GM03348 (cell line): ENCODE data around the gene PPP2R2D.
A peak's percentile ranks its signal among the peaks of the same experiment; 100 is the strongest.

Experiments
- DNase-seq: peaks from one replicate; pipeline ENCODE4 v3.0.0; 2012; ENCODE audit warnings: low spot score

The PPP2R2D gene

DNA sequence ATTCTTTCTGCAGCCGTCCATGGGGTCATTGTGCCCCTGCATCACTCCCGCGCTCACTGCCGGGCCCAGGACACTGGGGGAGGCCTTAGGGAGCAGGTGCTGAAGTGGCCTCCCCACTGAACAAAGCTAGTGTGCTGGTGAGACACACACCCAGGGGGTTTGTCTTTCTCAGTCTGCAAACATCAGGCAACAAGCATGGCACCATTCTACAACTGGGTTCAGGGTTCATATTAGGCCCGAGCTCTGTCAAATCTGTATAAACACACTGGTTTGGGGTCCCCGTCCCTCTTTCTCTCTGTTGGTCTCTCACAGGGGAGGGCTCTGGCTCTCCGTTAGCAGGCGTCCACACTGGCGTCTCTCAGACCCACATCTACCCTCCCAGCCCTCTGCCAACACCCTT is 11.1 kb upstream of the PPP2R2D start:
- DNase-seq, result no peak

DNA sequence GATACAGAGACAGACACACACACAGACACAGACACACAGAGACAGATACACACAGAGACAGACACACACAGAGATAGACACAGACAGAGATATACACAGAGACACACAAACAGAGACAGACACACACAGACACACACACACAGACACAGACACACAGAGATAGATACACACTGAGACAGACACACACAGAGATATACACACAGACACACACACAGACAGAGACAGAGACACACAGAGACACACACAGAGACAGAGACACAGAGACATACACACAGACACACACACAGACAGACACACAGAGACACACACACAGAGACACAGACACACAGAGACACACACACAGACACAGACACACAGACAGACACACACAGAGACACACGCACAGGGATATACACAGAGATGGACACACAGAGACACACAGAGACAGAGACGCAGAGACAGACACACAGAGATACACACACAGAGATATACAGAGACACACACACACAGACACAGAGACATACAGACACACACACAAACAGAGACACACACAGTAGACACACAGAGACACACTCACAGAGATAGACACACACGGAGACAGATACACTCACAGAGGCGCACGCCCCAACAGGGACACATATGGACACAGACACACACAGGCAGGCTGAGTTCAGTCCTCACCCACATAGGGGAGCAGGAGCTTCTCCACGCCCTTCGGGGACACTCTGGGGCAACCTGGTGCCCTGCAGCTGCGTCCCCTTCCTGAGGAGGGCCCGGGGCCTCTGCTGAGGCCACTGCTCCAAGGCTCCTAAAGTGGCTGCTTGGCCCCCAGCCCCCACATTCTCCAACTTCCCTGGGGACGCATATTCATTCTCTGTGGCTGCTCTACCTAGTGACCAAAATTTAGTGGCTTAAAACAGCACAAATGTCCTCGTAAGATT is 10.3 kb upstream of the PPP2R2D start:
- no peak for DNase-seq

DNA sequence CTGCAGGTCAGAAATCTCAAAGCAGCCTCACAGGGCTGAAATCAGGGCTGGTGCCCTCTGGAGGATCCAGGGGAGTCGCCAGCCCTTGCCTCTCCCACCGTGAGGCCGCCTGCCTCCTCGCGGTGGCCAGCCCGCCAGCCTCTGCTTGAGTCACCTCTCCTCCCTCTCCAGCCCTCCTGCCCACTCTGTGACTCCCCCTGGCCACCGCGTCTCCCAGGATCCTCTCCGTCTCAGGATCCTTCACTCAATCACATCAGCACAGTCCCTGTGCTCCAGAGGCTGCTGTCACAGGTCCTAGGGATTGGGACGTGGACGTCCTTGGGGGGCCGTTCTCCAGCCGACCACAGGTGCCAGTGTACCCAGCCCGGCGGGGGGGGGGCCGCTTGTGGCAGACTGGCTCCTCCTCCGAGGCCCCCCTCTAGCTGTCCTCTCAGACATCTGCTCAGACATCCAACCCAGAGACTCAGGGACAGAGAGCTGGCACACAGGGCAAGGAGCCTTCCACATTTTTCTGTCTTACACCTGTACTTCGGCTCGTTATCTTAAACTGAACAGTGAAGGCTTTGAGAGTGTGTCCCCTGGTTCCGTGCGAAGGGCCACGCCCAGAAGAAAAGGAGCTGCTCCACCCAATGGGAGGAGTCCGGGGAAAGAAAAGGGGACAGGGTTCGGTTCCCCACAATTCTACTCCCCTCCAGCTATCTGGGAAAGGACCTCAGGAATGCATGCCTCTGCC is 9.4 kb upstream of the PPP2R2D start:
- no peak for DNase-seq

DNA sequence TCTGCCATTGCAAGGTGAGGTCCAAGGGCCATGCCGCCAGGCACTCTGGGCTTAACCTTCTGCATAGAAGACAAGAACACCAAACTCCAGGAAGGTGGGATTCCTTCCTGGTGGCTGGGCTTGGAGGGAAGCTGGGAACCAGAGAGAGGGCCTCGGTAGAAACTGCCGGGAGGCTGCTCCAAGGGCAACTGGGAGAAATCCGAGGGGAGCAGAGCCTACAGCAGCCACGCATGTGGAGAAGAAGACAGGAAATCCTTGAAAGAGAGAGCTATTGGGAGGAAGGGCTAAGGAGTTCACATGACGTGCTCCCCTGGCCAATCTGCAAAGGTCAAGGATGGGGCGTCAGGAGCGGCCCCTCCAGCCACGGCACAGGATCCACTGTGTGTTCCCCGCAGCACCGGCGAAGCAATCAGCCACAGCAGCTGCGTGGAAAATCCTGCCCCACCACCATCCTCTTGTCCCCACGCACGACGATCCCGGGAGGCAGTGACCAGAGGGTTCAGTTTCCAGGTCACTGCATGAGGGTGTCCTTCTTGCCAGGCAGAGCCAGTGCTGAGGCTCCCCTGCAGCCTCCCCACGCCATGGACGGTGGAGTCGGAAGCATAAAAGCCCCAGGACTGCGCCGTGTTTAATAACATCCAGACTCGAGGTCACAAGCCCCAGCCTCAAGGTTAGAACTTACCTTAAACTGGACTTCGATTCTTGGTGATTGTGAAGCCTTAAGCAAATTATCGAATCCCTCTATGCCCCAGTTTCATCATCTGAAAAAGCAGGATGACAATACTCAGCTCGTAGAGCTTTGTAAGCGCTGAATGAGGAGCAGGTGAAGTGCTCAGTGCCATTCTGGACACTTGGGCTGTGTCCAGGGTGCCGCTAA is 8.6 kb upstream of the PPP2R2D start:
- DNase-seq, result no peak

DNA sequence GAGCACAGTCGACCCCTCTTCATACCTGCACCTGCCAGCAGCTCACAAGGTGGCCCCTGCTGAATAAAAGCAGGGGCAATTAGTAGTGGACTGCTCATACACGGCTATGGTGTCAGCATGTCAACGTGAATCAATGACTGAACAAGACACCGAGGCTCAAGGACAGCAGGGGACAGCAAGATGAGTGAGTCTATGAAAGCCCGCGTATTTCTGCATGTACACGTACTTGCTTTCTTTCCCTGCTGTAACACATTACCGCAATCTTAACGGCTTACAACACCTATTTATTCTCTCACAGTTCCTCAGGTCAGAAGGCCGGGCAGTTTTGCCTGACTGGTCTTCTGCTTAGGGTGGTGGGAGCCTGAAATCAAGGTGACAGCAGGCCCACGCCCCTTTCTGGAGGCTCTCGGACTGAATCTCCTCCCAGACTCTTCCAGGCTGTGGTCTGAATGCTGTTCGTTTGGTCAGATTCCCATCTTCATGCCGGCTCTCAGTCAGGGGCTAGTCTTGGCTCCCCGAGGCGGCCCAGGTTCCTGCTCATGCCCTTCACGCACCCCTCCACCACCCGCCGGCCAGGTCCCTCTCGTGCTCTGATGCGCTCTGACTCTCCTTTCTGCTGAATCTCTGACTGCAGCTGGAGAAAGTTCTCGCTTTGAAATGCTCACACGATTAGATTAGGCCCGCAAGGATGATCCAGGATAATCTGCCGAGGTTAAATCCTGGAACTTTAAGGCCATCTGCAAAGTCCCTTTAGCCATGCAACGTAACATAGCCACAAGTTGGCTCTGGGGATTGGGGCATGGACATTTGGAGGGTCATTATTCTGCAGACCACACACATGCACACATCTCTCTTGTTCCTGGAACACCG is 7.8 kb upstream of the PPP2R2D start:
- DNase-seq, result no peak

DNA sequence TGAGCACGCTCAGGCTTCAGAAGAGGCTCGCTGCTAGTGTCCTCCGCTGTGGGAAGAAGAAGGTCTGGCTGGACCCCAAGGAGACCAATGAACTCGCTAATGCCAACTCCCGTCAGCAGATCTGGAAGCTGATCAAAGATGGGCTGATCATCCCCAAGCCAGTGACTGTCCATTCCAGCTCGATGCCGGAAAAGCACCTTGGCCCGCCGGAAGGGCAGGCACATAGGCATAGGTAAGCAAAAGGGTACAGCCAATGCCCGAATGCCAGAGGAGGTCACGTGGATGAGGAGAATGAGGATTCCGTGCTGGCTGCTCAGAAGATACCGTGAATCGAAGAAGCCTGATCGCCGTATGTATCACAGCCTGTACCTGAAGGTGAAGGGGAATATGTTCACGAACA is 5.7 kb upstream of the PPP2R2D start:
- DNase-seq, result no peak

DNA sequence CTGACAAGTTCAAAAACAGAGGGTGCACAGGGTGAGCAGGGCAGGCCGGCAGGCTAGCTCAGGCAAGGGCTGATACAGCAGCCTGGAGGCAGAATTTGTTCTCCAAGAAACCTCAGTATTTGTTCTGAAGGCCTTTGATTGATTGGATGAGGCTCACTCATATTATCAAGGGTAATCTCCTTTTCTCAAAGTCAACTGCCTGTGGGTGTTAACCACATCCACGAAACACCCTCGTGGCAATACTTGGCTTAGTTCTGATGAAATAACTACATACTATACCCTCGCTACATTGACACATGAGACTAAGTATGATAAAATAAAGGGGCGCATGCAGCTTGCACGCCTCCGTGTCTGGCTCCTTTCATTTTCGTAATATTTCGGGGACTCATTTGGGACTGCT is 4.4 kb upstream of the PPP2R2D start:
- no peak for DNase-seq

DNA sequence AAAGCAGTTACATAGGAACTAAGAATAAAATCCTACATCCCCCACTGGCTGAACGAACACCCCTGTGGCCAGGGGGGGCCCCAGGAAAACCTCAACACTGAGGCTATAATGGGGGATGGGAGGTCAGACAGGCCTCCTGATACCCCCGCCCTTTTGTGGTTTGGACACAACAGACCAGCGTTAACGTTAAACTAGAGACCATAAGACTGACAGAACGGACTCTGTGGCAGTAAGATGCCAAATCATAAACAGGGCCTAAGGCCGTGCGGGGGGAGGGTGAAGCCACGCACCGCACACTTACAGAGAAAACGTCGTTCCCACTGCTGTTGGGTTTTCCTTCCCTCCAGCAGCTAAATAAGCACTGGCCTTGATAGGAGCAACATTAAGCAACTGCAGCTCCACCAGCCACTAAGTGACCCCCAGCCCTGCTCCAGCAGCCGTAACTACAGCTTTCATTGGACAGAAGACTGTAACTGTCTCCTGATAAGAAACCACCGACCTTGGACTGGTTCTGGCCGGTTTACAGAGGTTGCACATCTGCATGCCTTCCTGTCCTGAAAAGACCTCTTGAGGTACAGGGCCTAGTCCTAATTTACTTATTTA is 3.4 kb upstream of the PPP2R2D start:
- no peak for DNase-seq

DNA sequence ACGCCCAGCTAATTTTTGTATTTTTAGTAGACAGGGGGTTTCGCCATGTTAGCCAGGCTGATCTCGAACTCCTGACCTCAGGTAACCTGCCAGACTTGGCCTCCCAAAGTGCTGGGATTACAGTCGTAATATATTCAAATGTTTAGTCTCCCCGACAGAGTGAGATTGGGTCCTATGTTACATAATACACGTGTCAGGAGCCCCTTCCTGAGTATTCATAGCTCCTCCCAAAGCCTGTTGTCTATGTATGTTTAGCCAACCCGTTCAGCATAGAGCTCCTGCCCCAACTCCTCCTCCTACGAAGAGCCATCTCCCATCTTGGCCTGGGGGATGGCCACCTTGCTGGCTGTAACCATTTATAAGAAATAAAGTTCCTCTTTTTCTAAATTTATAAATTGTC is 2.7 kb upstream of the PPP2R2D start:
- no peak for DNase-seq

DNA sequence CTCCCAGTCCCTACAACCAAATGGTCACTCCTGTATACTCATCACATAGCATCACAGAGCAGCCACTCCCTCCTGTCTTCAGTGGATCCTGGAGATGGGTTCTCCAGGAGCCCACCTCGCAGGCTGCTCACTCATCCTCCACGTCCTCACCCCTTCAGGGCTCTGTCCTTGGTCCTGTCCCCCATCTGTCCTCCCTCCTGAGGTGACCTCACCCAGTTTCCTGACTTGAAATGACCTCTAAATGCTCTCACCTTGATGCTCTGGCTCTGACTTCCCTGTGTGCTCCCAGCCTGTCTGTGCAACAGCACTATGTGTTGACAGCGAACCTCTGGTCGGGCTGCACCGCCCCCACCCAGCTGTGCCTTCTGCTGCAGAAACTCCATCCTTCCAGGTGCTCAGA is 2.1 kb upstream of the PPP2R2D start:
- DNase-seq, result no peak

DNA sequence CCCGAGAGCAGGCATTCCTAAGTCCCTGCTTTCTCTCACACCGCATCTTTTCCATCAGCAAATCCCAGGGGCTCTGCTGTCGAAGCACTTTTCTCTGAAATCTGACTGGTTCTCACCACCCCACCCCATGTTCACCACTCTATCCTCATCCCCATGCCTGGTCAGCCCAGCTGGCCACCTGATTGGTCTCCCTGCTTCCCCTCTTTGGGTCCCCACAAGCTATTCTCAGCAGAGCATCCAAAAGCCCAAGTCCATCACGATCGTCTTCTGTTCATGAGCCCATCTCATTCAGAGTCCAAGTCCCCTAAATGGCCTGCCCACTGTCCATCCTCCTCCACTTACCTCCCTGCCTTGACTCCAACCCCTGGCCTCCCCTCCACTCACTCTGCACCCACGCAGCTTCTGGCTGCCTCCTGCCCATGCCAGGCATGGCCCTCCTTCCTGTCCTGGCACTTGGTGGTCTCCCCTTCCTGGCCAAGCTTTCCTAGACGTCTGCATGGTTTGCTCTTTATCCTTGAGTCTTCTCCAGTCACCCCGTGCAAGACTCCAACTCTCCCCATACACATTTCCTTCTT is 1.6 kb upstream of the PPP2R2D start:
- DNase-seq, result no peak

DNA sequence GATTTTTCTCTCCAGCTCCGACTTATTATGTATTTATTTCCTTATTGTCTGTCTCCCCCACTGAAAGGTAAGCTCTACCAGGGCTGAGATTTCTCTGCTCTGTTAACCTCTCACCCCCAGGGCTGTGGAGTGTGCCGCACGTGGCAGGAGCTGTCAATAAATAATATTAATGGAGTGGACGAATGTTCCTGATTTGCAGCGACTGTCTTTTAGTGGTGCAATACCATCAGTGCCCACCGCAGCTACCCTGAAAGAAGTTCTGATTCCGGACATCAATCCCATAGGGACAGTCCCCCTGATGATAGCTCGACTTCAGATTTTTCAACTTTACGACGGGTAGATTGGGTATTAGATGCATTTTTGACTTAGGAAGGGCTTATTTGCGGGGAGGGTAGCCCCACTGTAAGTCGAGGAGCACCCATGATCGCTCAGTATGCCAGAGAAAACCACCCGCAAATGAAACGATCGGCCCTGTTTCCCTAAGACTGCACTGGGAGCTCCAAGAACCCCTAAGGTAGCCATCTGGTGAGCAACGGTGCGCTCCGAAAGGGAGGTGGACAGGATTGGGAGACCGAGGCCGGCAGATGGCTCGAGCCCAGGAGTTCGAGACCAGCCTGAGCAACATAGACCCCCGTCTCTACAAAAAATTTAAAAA is 986 bp upstream of the PPP2R2D start:
- DNase-seq, result no peak

DNA sequence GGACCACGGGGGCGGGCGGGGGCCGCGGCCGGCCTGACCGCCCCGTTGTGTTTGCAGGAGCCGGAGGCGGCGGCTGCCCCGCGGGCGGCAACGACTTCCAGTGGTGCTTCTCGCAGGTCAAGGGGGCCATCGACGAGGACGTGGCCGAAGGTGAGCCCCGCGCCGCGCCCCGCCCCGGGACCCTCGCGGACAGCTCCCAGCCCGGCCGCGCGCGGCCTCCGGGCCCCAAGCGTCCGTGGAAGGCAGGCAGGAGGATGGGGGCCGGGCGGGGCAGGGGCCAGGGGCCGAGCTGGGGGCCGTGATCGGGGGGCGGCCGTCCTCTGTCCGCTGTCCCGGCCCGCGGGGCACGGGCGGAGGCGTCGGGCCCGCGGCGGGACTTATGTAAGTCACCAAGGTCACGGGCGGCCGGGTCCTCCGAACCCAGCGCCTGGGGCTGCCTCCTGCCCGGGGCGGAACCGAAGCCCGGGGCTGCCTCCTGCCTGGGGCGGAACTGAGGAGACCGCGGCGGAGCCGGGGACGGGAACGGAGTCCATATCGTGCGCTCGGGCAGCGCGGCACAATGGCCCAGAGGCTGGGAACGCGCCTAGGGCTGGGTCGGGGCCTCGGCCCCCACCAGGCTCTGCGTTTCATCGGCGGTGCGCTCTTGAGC is 497 bp downstream of the PPP2R2D start:
- peak; percentile 67 for DNase-seq

DNA sequence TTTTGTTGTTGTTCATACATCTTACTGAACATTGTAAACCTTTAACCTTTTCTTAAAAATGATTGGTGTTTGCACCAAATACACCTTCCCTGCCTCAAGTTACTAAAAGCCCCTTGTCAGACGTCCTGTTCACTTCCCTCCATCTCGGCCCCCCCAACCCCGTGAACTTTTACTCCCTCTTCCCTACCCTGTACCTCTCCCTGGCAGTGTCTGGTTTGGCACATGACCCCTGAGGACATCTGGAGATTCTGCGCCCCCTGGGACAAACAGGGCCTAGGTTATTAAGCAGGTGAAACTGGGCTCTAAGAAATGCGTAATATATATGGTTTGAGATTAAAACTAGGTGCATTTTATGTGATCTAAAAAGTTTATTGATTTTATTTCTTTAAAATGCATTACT is 1.4 kb downstream of the PPP2R2D start:
- no peak for DNase-seq

DNA sequence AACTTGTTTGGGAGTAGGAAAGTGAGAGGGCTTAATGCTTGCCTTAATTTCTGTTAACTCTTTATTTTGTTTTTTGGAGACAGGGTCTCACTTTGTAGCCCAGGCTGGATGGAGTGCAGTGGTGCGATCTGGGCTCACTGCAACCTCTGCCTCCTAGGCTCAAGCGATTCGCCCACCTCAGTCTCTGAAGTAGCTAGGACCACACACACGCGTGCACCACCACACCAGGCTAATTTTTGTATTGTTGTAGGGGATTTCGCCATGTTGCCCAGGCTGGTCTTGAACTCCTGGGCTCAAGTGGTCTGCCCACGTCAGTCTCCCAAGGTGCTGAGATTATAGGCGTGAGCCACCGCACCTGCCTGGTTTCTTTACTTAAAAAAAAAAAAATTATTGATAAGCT is 1.9 kb downstream of the PPP2R2D start:
- no peak for DNase-seq

DNA sequence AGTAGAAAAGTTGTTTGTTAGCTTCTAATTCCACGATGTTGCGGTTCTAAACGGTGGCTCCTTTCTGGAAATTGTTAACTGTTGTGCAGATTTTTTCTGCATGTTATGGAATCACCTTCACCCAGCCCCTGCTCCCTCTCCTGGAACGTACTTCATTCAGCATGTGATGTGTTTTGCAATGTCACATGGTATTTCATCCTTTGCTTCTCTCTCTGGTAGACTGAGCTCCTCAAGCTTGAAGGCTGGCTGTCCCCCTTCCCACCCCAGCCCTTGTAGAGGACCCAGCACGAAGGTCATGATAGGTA is 4.4 kb downstream of the PPP2R2D start:
- no peak for DNase-seq

DNA sequence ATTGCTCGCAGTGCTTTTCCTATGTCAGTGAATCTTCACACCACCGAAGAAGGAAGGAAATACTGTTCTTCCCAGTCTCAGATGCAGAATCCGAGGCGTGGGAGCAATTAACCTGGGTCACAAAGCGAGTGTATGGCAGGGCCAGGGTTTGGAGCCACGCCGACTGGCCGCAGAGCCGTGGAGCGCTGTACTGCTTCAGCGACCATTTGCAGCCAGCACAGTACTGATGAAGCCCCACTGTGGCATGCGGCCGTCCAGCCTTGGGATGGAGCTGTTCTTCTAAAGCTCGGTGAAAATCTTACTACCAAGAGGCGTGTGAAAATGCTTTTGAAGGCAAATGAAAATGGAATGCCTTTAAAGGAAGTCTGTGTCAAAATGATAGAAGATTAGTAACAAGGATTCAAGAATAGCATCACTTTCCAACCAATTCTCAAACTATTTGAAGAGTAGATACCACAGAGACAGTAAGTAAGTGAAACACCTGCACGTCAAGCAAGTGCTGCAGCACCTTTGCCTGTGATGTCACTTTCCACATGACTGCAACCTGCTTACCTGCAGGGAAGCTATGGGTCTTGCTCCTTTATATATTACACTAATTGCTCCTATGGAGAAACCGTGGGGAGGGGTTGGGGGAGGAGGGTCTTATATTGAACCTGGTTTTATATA is 4.9 kb downstream of the PPP2R2D start:
- DNase-seq, result no peak

DNA sequence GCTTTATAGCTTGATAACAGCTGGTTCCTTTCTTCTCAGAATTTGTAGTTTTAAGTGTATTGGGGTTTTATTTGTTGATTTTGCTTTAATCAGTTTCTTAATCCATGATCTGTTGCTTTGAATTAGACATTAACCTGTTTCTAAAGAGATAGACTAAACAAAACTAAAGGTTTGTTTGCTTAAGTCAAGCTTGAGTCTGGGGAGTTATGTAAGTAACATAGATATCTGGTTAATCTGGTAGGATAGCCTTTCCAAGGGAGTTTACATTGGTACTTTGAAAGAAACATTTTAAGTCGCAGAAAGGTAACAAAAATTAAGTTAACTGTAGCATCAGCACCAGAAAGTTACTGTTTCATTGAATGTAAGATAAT is 5.4 kb downstream of the PPP2R2D start:
- DNase-seq, result no peak

DNA sequence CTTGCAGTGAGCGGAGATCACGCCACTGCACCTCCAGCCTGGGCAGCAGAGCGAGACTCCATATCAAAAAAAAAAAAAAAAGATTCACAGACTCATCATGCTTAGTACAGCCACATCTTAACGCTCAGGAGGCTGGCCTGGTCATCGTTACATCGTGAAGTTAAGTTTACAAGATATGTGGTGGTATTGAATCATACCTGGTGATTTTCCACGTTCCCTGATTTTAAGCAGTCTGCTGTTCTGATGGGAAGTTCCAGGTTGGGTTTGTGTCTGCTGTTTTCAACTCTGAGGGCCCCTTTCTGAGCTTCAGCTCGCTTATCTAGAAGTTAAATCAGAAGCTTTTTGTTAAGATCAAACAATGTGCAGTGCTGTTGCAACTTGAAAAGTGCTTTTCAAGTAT is 6.9 kb downstream of the PPP2R2D start:
- DNase-seq, result no peak
